CD1c-positive myeloid dendritic cell (primary cell): ENCODE data around the gene FTO.
A peak's percentile ranks its signal among the peaks of the same experiment; 100 is the strongest.

Source experiments
- DNase-seq: peaks from one replicate; pipeline ENCODE4 v3.0.0-alpha.2; 2016; ENCODE audit errors: extremely low spot score

Gene FTO

DNA sequence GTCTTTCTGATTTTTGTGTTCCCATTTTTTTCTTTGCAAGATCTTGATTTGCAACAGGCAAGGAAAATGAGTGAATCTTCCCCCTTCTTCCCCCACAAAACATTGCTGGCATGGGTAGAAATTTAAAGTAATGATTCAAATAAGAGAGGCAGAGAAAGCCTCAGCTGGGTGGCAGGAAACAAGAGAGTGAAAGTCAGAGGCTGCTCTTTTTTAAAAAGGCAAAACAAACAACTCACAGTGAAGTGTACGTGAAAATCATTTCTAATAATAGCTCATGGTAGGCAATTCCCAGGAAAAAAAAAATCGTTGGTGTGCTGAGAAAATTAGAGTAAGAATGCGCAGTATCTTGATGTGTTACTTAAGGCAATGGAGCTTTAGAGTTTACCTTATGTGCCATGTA, 229.5 kb downstream of the FTO start:
- no peak for DNase-seq

DNA sequence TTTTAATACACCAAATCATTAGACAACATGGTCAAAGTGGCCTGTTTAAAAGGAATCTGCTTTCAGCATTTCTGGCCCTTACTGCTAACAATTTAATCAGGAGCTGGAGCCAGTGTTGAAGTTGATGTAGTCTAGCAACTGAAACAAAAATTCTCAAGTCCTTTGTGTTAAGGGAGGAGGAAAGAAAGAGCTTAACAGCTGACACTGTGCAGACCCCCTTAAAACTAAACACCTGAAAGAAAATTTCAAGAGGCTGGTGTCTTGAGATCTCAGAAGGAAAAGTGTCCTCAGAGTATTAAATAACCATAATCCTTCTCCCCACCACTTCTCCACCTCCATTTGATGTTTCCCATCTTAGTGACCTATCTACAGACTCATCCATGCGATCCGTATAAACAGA, 232.1 kb downstream of the FTO start:
- DNase-seq, result no peak

DNA sequence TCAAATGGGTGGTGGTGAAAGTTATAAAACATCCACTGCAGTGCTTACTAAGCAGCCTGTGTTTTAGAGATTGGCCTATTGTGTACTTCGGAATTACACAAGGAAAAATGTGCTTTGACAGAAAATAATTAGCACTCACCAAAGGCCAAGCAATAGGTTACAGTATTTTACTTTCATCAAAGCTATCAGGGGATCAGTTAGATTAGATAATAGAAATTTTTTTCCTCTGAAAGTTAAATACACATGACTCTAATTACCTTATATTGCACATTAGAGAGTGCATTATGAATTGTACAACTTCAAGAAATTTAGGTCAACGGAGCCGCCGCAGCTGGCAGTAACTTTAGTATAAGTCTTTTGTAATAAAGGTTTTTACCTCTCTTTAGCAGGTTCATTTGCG, 232.6 kb downstream of the FTO start:
- DNase-seq, result no peak

DNA sequence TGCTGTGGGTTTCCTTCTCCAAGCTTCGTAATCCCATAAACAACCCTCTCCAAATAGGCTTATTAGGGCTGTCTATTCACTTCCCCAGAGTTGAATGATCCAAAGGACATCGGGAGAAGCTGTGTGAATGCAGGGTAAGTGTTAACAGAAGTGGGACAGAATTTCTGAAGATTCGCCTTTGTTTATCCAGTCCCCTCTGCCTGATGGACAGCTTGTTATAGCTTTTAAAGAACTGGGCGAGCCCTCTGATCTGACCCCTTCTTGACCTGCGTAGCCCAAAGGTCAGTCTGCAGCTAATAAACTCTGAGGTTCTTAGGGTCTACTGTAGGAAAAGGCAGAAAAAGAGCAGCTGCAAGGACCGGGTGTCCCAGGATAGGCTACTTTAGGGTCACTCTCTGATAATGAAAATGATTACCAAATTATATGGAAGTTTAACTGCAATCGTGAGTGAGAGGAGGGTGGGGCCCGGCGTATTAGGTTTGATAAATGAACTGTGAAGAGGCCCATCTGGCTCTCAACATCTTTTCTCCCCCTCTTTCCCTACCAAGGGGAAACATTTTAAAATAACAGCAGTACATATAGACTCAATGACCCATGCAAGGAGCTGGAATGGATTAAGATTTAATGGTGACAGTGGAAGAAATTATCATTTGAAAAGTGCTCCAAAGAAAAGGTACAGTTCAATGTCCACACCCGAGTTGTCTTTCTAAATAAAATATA, 233.4 kb downstream of the FTO start:
- no peak for DNase-seq

DNA sequence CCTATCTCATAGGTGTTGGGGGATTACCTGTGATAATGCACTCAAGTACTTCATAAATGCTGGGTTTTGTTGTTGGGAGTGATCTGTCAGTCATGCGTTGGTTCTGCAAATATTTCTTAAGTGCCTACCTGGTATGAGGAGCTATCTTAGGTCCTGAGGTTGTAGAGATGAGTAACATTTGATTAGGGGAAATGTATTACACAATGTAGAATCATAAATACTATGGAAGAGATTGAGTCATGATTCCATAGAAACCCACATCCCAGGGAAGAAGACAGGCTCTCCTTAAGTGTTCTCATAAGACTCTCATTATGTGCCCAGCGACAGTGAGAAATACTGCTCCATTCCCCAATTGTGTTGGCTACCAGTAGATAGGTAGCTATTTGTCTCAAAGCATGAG, 240.1 kb downstream of the FTO start:
- DNase-seq, result no peak

DNA sequence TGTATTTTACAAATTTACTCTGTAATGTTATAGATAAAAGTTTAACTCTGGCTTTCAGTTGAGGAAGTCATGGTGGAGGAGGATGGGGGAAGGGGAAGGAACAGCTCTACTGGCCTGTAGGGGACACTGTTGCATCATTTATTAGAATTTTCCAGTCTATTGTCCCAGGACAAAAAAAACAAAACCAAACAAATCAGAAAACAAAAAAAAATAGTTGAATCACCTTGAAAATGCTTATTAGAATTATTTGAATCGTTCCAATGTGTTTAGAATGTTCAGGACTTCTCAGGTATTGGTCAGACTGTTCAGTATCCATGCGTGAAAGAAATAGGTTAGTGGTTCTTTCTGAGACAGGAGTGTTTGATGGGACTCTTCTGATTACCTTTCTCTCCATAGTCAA, 242.0 kb downstream of the FTO start:
- DNase-seq, result peak; percentile 41

DNA sequence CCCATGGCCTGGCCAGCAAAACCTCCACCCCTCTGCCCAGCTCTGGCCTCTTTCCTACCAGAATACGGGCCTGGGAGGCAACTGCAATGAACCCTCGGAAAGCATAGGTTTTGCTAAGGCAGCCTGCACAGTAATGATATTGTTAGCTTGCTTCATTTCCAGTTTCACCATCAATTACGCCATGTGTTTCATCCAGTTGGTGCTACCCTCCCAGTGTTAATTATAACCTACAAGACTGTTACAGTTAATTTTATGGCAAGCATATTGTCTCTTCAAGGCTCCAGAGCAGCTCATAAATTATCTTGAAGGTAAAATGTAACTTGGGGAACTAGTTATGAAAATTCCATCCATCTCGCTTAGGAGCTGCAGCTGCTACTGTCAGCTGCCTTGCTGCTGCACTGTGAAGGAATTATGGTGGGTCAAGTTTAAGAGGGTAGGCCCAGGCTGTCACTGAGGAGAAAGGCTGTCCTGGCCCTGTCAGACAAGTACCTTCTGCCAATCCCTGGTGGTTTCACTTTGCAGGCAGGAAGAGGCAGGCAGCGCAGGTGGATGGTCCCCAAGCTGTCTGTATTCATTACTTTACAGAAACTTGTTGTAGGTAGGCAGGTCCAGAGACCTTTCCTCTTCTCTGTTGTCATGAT, 242.9 kb downstream of the FTO start:
- DNase-seq, result no peak

DNA sequence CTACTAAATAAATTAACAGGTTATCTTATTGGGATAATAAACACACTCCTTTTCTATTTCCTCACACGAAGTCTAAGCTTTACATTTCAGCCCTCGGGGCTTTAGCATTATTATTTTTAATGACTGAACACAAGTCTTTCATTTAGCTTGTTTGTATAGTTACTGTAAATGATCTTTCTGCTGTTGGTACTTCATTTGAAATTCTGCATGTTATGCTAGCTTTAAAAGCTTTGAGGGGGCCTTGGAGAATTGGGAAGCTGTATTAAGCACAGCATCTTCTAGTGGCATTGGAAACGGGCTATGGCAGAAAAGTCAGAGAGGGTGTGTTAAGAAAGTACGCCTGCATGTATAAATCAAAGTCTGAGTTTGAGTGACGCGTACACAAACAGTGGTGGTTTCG, 243.7 kb downstream of the FTO start:
- no peak for DNase-seq

DNA sequence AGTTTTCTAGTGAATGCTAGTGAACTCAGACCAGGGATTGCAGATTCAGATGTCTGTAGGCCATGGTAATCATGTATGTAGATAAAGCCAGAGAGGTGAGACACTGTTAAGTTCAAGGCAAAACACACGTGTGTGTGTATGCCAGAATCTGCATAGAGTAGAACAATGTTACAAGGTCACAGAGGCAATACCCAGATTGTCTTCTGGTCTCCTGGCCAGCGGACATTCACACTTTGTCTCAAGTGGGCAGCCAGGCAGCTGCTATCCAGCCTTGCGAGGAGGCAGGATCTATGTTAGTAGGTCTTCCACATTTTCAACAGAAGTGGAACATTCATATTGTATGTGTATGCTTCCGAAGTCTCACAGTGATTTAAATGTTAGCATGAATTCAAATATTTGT, 244.4 kb downstream of the FTO start:
- no peak for DNase-seq

DNA sequence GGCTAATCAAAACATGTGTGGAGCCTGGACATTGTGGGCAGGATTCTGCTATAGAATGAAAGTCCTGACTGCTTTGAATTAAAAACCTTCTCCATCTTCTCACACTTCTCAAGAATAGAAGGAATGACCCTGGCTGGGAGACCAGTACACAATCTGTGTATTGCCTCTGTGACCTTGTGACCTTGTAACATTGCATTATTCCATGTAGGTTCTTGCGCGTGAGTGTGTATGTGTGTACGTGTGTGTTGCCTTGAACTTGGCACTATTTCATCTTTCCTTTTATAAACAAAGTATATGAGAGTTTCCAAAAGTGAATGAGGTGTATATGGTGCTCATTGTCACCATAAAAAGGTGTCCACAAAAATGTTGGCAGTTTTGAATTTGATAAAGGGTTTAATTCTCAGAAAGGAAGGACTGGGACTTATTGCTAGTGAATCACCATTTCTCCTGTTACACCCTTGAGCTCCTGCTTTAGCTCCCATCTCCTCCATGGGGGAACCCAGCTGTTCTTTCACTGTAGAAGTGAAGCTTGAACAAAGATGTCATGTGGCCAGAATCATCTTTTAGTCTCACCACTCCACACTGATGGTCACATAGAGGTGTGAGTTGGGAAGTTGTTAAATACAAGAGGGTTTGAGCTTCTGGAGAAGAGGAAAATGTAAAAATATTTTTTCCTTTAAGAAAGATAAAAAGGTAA, 244.9 kb downstream of the FTO start:
- DNase-seq, result no peak

DNA sequence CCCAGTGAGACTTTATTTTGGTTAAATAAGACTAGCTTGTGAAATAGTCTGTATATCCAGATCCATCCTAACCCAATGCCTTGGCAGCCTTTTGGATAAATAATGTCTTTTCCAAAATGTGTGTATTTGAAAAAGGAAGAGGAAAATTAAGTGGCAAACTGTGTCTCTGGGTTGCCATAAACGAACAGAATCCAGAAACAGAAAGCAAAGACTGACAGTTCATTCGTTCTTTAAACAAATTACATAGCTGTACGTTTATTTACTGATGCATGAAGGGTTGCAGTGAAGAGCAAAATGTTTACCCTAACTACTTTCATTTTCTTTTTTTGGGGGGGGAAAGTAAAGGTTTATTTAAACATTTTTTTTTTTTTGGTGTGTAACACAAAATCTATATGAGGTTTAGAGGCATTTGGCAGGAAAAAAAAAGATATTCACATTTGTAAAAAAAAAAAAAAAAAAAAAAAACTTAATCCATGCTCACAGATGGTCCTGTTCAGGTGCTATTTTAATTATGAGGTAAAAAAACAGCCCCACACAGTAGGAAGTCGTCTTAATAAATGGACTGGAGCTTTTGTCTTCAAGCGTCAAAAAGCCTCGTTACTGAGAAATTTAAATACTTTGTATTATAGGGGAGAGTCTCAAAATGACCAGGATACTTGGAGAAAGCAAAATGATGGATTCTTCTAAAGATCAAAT, 245.9 kb downstream of the FTO start:
- no peak for DNase-seq

DNA sequence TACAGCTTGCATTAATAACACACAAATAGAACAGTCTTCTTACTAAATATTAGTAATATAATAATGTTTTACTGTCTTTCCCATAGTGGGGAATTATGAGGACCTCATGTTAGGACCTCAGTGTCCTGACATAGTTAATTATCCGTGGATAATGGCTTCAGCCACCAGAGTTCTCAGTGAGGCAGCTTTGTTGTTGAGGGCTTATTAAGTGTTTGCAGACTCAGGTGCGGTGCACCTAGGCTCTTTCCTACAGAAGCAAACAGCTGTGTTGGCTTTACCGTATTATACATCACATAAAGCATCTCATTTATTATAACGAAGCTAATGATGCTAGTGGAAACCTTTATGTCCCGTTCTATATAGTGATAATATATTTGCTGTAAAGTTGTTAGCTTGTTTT, 246.7 kb downstream of the FTO start:
- no peak for DNase-seq

DNA sequence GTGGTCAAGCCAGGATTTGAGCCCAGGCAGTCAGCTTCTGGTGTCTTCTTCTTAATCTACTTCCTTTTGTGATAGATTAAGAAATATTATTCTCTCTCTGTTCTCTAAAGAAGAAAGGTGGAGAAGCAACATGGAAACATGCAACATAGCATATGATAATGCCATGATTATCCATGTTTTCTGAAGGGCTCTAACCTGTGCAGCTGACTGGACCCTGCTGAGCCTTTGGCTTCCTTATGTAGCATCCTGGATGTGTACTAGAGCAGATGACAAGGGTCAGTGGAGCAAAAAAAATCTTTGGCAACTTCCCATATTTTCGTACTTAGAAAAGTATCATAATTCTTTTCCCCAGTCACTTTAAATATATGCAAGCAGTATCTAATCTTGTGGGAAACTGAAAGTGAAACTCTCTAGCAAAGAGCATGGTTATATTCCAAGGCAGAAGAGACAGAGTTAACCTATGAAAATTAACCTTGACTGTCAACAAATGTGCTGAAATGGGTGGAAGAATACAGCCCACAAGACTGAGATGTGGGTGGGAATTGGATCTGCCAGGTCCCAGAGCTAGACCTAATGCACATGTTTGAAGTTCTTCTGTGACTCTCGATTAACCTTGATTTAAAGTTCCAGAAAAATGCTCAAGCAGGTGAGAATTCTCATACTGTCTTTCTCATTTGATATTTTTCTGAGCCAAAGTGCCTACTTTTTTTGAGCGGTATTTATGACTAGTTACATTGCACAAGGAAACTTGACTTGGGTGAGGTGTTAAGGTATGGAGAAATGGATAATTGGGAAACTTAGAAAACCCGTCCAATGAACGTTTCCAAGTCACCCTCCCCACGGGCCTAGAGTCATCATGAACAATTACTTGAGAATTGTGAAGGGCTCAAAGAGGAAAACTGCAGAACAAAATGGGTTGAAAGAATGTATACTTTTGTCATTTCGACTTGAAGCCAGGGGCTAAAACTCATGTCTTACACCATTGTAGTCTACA, 248.6 kb downstream of the FTO start:
- peak; percentile 2 for DNase-seq

DNA sequence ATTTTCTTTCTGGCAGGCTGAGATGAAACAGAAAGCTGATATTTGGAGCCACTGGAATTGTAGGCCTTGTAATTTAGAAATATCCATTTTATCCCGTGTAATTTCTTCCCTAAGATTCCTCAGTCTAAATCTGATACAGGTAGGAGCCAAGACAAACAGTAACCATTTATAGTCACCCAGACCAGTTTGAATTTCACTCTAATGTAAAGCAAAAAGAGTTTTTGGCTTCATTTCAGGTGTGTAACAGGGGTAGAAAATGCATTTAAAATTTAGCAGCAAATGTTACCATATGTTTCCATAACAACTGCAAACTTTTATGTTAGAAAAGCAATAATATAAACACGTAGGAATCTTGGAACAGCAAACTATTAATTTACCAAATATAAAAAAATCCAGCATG, 249.4 kb downstream of the FTO start:
- DNase-seq, result no peak

DNA sequence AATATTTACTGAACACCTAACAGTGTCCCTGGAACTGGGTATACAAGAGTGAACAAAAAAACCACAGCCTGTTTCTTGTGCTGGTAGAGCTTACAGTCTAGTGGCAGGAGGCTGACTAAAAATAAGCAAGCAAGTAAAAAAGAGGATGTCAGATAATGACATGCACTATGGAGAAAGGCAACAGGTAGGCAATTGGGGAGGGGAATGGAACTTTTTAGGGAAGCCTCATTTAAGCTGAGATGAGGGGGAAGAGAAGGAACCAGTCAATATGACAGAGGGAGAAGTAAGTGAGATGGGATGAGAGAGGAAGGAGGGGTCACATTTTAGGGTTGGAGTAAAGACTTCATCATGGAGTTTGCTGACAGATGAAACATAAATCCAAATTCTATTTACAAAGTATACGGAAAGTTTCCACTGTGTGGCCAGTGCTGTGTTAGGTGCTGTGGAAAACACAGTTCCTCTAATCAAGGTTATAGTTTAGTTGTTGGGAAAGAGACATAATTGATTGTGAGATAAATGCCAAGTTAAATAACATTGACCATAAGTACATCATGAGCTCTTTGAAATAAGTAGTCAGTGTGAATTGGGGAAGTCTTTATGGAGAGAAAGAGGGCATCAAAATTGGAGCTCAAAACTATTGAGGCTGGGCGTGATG, 251.4 kb downstream of the FTO start:
- DNase-seq, result no peak

DNA sequence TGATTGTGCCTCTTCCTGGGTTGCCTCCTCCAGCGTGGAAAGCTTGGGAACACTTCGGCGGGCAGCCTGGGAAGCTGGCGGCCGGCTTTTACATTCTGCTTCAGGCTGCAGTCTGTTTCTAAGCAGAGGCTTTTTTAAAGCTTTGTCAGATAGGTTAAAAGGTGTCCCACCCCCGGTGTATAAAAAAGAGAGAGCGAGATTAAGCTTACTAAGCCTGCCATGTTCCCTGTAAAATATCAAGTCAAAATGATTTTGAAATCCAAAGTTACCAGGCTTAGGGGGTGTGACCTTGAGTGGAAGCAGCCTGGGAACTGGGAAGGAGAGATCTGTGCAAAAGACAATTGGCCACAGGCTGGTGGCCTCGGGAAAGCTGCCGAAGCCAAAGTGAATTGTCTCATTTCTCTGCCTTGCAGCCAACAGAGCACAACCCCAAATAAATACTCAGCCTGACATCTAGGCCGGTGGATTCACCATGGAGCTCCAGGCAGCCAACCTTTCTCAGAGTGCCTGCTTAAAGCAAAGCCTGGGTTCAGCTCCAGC, 254.5 kb downstream of the FTO start:
- no peak for DNase-seq

DNA sequence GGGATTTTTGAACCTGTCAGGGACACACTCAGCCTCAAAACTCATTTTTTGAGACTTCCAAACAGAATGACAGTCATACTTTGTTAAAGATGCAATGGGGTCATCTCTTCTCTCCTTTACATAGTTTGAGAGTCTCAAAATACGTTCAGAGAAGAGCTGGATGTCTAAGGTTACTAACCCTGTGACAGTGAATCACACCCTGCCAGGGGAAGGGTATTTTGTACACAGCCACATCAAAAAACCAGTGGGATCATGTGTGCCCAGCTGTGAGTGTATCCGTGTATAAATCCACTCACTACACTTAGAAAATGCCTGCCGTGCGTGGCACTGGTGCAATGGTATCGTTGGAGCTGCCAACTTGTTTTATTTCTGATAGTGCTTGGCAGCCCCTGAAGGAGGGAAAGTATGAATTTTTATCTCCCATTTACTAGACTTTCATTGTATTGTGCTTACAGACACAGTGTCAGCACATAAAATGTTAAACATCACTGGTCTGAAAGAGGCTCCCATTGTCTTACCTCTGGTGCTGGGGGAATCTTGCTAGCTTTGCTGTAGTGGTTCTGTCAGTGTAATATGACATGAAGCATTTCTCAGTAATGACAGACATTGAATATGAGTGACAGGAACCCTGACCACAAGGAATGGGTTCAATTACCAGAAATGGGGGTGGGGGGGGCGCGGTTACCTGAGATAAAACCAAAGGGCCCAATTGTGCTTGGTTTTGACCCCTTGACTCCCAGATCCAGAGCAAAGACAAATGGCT, 256.3 kb downstream of the FTO start:
- no peak for DNase-seq

DNA sequence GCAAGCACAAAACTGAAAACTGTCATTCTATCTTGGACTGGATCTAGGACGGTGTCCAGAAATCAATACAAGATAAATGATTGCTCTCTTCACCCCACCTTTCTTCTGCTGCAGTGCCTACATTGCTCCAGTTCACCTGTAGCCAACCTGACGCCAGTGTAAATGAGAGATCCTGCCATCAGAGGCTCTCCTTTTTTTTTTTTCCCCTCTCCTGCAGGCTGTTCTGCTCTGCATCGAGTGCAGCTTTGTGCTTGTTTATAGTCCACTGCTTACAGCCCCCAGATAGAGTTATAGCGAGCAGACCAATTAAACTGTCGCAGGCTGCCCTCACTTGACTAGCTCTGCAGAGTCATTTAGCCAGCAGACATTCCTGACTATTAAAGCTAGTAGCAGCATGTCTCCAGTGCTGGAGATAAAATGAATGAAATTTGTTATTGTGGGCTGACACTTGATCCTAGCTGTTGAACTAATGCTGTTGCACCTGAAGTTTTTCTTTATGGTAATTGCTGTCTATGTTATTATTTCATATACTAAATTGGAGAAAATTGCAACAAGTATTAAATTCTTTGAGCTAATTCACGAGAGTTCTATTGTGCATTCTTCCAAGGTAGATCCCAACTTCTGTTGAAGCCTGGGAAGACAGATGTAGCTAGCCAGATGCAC, 257.1 kb downstream of the FTO start:
- DNase-seq, result no peak

DNA sequence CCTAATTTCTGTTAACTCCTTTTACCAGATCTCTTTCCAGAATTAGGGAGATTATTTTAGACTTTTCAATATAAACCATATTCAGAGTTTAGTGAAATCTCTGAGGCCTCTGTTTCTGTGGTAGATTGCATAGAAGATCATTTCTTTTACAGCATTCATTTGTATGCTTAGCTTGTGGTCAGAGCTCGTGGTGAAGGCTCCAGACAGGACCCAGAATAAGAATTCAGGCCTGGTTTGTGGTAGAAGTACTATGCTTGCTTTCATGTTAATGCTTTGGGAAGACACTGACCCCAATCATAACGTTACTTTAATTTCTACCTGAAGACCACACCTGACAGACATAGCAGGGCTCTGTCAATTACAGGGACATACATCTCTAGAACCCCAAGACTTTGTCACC, 258.1 kb downstream of the FTO start:
- DNase-seq, result no peak
